IPS-18c (cell line): ENCODE measurements around the gene HIVEP2.

Experiments
- H3K4me3 ChIP-seq: 2 replicates; pipeline ENCODE4 v1.7.0; 2013; ENCODE audit warnings: low read depth, mild to moderate bottlenecking, low read length, moderate library complexity; ENCODE audit not compliant: insufficient read depth
- H3K9me3 ChIP-seq: one replicate; pipeline ENCODE4 v1.6.1; 2013; ENCODE audit warnings: mild to moderate bottlenecking, low read length, moderate library complexity; ENCODE audit not compliant: control insufficient read depth, insufficient read depth

Gene HIVEP2

GRCh38 chr6:142731611-142732010 lies 213.4 kb downstream of the HIVEP2 start:
- H3K9me3 ChIP-seq, result no peaks in the 10 kb centered on the region

GRCh38 chr6:142729618-142730017 lies 215.4 kb downstream of the HIVEP2 start:
- Histone ChIP-seq H3K9me3 (no peaks in the 10 kb centered on the region), H3K4me3 (no peak overlapping the region)

More at GRCh38 chr6:142731611-142732010, 213.4 kb downstream of the HIVEP2 start:
- no peak overlapping the region for H3K4me3 ChIP-seq

GRCh38 chr6:142728910-142729481 lies 216.0 kb downstream of the HIVEP2 start:
- H3K4me3 ChIP-seq, result no peak overlapping the region

GRCh38 chr6:142728364-142728763 lies 216.6 kb downstream of the HIVEP2 start:
- Histone ChIP-seq H3K4me3 (no peak overlapping the region), H3K9me3 (no peaks in the 10 kb centered on the region)

More at GRCh38 chr6:142728910-142729481, 216.0 kb downstream of the HIVEP2 start:
- H3K9me3 ChIP-seq, result no peaks in the 10 kb centered on the region

GRCh38 chr6:142726616-142727015 lies 218.4 kb downstream of the HIVEP2 start:
- Histone ChIP-seq H3K4me3 (no peak overlapping the region), H3K9me3 (no peaks in the 10 kb centered on the region)

- H3K9me3 ChIP-seq, result no peaks in the 10 kb centered on the region
- no peak overlapping the region for H3K4me3 ChIP-seq
These were observed 219.8 kb downstream of the HIVEP2 start for GRCh38 chr6:142725024-142725770.

GRCh38 chr6:142722841-142723240 lies 222.1 kb downstream of the HIVEP2 start:
- H3K4me3 ChIP-seq, result no peak overlapping the region
- H3K9me3 ChIP-seq, result no peaks in the 10 kb centered on the region

GRCh38 chr6:142722012-142722411 lies 223.0 kb downstream of the HIVEP2 start:
- no peak overlapping the region for H3K4me3 ChIP-seq
- H3K9me3 ChIP-seq, result no peaks in the 10 kb centered on the region

GRCh38 chr6:142721215-142721920 lies 223.6 kb downstream of the HIVEP2 start:
- no peaks in the 10 kb centered on the region for H3K9me3 ChIP-seq
- no peak overlapping the region for H3K4me3 ChIP-seq

GRCh38 chr6:142718667-142719191 lies 226.2 kb downstream of the HIVEP2 start:
- no peak overlapping the region for H3K4me3 ChIP-seq
- H3K9me3 ChIP-seq, result no peaks in the 10 kb centered on the region

- H3K9me3 ChIP-seq, result no peaks in the 10 kb centered on the region
These were observed 228.9 kb downstream of the HIVEP2 start for GRCh38 chr6:142716097-142716496.

GRCh38 chr6:142714951-142715785 lies 229.8 kb downstream of the HIVEP2 start:
- H3K9me3 ChIP-seq, result no peaks in the 10 kb centered on the region
- no peak overlapping the region for H3K4me3 ChIP-seq

More at GRCh38 chr6:142716097-142716496, 228.9 kb downstream of the HIVEP2 start:
- H3K4me3 ChIP-seq, result no peak overlapping the region

GRCh38 chr6:142713959-142714358 lies 231.0 kb downstream of the HIVEP2 start:
- no peak overlapping the region for H3K4me3 ChIP-seq

GRCh38 chr6:142712231-142712630 lies 232.7 kb downstream of the HIVEP2 start:
- no peaks in the 10 kb centered on the region for H3K9me3 ChIP-seq
- no peak overlapping the region for H3K4me3 ChIP-seq

More at GRCh38 chr6:142713959-142714358, 231.0 kb downstream of the HIVEP2 start:
- no peaks in the 10 kb centered on the region for H3K9me3 ChIP-seq

GRCh38 chr6:142708651-142709050 lies 236.3 kb downstream of the HIVEP2 start:
- no peak overlapping the region for H3K4me3 ChIP-seq
- no peaks in the 10 kb centered on the region for H3K9me3 ChIP-seq

- no peaks in the 10 kb centered on the region for H3K9me3 ChIP-seq
These were observed 237.7 kb downstream of the HIVEP2 start for GRCh38 chr6:142707255-142707654.

GRCh38 chr6:142706210-142706609 lies 238.8 kb downstream of the HIVEP2 start:
- Histone ChIP-seq H3K4me3 (no peak overlapping the region), H3K9me3 (no peaks in the 10 kb centered on the region)

More at GRCh38 chr6:142707255-142707654, 237.7 kb downstream of the HIVEP2 start:
- no peak overlapping the region for H3K4me3 ChIP-seq
